Right kidney (tissue), 1 donor: Measurements from ENCODE around the gene PTPRD.
"Not testable (repeated sequence)": the region's sequence is repeated elsewhere in the genome, so short reads cannot be mapped to it uniquely, and the experiment has no call there.

Source experiments
- DNase-seq: peaks from one replicate; pipeline ENCODE4 v3.0.0-alpha.2; 2016

The PTPRD gene

GRCh38 chr9:9122230-9122875, 1490.4 kb downstream of the PTPRD start:
- DNase-seq: no peak

- DNase-seq: no peak
These were observed 1494.9 kb downstream of the PTPRD start for GRCh38 chr9:9117866-9118265.

GRCh38 chr9:9112001-9112720, 1500.6 kb downstream of the PTPRD start:
- DNase-seq: no peak

DNA sequence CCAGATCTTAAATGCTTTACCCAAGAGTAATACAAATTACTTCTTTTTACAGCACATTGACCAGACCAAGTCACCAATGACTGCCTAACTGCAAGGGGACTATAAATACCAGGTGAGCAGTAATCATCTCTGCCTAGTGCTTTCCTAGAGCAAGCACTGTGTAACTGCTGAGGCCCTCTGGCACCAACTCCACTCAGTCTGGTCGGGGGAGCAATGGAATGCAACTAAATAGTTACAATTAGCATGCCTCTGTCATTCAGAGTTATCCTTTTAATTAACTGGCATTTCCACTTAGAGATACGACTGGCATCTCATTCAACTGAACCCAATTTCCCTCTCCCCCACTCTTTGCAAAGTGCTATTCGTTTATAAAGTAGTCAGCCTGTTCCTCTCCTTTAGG, 1504.2 kb downstream of the PTPRD start:
- no peak for DNase-seq

DNA sequence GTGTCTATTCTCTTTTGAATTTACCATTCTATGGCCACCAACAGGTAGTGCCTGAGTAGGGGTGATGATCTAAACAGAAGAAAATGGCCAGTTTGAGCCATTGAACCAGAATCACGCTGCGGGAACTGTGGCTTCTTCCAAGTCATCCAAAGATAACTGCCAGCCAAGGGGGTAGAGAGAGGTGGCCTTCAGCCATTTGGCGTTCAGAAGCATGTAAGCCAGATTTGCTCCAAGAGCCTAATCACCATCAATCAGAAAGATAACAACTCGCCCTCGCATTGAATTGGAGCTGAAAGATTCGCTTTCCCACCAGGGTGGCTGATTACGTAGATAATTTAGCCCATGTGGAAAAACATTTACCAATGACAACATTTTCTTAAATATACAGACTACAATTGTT, 1510.5 kb downstream of the PTPRD start:
- DNase-seq: no peak

GRCh38 chr9:9100070-9100469, 1512.7 kb downstream of the PTPRD start:
- no peak for DNase-seq

DNA sequence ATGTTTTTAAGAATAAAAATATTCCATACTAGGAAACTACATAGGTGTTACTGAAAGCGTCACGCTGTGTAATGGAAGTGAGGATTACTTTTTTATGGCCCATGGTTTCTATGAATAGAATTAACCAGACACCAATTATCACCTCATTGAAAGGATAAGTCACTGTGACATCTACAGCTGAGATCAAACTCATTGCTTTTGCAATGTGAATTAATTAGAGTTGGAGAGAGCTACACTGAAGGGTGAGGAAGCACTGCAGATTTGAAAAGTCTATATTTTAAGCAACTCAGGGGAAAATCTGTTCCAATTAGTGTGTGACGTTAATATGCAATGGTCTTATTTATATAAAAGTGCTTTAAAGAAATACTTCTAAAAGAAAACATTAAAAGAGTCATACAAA, 1513.2 kb downstream of the PTPRD start:
- DNase-seq: no peak

DNA sequence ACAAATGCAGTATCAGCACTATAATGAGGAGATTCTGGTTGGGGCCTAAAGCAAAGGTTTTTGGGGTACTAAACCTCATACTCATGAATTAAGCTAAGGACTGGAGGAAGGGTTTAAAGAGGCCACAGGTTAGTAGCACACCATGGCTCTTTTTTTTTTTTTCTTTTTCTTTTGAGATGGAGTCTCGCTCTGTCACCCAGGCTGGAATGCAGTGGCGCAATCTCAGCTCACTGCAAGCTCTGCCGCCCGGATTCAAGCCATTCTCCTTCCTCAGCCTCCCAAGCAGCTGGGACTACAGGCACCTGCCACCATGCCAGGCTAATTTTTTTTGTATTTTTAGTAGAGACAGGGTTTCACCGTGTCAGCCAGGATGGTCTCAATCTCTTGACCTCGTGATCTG, 1515.5 kb downstream of the PTPRD start:
- not testable (repeated sequence) for DNase-seq

GRCh38 chr9:9091387-9091786, 1521.4 kb downstream of the PTPRD start:
- DNase-seq: no peak

DNA sequence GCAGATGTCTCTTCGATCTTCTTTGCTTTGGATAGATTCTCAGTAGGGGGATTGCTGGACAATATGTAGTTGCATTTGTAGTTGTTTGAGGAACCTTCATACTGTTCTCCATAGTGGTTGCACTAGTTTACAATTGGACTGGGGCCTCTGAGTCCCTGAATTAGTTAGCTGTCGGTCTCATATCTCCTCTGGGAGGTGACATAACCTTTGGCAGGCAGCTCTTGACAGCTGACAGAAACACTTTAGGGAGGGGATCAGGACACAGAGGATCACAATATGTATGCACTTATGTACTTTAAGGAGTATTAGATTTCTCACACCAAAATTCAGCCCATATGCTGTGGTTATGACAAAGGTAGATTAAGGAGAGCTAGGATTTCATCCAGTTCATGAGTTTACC, 1533.3 kb downstream of the PTPRD start:
- no peak for DNase-seq

DNA sequence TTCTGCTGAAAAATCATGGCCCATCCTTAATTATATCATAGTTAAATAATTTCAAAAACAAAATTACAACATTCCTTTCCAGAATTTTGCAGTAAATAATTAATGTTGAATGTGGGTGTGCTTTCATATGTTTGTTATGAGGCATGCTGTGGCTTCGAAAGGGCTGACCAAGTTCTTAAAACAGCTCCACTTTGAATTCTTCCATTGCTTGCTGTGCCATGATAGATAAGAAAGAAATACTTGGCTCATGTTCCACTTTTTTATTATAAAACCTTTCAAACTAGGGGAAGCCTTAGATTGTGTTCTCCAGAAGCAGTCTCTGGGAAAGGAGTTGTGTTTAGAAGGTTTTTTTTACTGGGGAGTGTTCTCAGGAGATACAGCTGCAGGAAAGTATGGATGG, 1534.5 kb downstream of the PTPRD start:
- DNase-seq: no peak

DNA sequence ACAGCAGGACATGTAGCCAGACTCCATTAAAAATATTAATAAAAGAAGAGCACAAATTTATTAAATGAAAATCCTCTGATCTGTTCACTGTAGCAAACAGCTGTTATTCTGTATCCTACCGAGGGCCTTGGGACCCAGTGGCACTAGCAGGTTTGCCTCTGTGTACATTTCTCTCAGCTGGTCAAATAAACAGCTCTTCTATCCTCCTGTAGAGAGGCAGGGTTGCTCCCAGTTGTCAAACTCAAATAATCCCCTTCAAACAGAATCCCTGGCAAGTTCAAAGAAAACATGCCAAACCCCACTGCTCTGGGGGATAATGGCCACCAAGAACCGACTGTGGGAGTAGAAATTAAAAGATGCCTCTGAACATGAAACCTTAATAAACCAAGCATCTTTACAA, 1551.2 kb downstream of the PTPRD start:
- DNase-seq: no peak

DNA sequence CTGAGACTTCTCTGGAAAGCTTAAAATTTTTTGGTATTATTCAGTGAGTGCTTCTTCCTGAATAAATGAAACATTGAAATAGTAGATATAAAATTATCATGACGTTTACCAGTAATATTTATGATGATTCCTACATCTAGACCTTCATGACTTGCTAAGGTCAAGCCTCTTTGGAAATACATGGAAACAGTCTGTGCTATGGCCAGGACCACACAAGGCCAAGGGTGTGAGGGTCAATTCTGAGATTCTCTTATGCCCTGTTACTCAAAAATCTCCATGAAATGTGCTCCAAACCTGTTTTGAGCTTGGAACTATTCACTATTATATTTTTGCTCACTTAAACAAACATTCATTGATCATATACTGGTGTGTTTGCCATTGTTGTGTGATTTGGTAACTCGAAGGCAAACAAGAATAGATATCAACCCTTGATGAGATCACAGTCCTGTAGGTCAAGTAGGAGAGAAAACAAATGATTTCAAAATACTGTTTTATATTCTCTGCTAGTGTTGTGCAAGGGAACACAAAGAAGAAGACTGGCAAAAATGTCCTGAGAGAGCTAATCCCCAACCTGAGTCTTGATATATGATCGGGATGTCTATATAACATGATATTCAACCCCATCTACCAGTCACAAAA, 1558.3 kb downstream of the PTPRD start:
- no peak for DNase-seq

- DNase-seq: peak; percentile 18
These were observed 1567.2 kb downstream of the PTPRD start for GRCh38 chr9:9045572-9045971.

DNA sequence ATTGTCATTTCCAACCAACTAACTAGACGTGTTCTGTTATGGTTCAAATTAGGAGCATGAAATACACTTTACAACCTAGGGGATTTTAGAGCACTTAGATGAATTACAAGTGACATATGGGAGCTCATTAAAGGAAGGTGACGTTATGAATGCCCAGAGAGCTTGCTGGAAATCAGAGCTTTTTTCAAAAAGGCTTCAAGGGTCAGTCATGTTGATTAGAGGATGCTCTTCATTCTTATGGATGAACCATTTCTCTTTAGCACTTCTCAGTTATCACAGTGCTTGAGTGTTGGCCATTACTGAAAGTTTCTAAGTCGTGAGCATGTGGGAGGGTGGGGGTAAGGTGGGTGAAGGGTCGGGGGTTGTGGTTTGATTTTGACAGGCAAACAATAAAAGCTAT, 1567.7 kb downstream of the PTPRD start:
- DNase-seq: no peak

GRCh38 chr9:9043788-9044187, 1569.0 kb downstream of the PTPRD start:
- not testable (repeated sequence) for DNase-seq

- no peak for DNase-seq
These were observed 1571.0 kb downstream of the PTPRD start for GRCh38 chr9:9041756-9042155.

- DNase-seq: no peak
These were observed 1579.8 kb downstream of the PTPRD start for GRCh38 chr9:9033022-9033421.

DNA sequence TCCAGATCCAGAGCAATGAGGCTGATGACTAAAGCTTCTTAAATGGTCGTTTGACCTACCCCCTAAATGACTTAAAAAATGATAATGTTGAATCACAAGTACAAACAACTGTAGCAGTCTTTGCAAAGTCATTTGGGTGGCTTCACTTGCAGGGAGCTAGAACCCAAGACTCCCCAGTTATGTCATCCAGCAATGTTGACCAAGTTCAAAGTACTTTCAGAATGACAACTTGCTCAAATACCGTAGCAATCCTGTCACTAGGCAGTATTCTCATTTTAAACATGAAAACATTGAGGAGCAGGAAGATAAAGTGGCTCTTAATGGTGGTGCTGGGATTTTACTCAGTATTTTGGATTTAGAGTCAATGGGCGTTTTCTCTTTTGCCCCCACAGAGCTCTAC, 1596.2 kb downstream of the PTPRD start:
- no peak for DNase-seq

DNA sequence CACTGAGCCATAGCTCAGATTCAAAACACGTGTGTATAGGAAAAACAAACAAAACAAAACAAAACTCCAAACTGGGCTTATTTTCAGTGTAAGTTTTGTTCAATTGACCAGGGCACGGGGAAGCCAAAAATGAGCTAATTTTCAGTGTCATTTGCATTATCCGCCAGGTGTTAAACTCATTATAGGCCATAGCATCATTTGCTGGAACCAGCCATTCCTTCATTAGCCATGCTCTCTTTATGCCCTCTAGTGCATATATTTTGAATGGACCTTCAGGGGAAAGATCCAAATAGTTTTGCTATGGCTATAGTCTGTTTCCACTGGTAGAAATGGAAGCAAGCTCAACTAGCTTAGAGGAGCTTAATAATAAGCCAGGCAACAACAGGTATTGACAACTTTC, 1608.0 kb downstream of the PTPRD start:
- no peak for DNase-seq

GRCh38 chr9:9002826-9003583, 1609.8 kb downstream of the PTPRD start:
- no peak for DNase-seq

GRCh38 chr9:8980496-8981013, 1632.2 kb downstream of the PTPRD start:
- no peak for DNase-seq

- DNase-seq: no peak
These were observed 1634.5 kb downstream of the PTPRD start for GRCh38 chr9:8978334-8978733.
